ENCODE measurements around the gene NRG2.

DNA sequence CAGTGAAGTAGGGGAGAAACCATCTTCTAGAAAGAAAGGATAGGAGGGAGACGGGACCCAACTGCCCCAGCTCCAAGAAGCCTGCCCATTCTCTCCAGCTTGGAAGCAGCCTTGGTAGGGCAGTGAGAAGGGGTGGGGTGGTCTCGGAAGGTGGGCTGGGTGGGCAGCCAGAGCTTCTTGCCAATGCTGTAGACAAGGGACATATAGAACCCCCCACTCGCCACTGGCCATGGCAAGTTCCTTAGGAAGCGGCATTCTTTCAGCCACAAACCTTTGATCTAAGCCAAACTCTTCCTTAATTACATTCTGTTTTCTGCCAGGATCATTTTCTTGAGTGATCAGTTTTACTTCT is 157.3 kb downstream of the NRG2 start:
- TF ChIP-seq, protein P1, sequence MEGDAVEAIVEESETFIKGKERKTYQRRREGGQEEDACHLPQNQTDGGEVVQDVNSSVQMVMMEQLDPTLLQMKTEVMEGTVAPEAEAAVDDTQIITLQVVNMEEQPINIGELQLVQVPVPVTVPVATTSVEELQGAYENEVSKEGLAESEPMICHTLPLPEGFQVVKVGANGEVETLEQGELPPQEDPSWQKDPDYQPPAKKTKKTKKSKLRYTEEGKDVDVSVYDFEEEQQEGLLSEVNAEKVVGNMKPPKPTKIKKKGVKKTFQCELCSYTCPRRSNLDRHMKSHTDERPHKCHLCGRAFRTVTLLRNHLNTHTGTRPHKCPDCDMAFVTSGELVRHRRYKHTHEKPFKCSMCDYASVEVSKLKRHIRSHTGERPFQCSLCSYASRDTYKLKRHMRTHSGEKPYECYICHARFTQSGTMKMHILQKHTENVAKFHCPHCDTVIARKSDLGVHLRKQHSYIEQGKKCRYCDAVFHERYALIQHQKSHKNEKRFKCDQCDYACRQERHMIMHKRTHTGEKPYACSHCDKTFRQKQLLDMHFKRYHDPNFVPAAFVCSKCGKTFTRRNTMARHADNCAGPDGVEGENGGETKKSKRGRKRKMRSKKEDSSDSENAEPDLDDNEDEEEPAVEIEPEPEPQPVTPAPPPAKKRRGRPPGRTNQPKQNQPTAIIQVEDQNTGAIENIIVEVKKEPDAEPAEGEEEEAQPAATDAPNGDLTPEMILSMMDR (conservative IDR thresholded peaks at IDR 0.05; ENCODE audit: low read depth, low read length) = no peak
- TF ChIP-seq EZH2phosphoT487 (IDR thresholded peaks at IDR 0.05; ENCODE audit: borderline replicate concordance, low read length) = no peak

All from PC-3 (cell line).